ENCODE data around the gene PHTF1.

GRCh38 chr1:113694910-113695309 is 64.4 kb downstream of the PHTF1 start:
- TF ChIP-seq CTCF (IDR thresholded peaks at IDR 0.05) (no peak), EP300 (IDR thresholded peaks at IDR 0.05) (no peak), POLR2AphosphoS5 (IDR thresholded peaks at IDR 0.05) (no peak), POLR2A (IDR thresholded peaks at IDR 0.05) (no peak)

All from stomach (tissue), 4 donors.